H1 (cell line): ENCODE results near the gene THOP1. TPM values are rescaled to one million over a fixed set of nuclear protein-coding genes. Genes with fewer than 3 reads are reported as not detected.

Experiments used
- CTCF ChIA-PET: fragments of 300-600 bp; sonication (Branson Sonifier 250); formaldehyde crosslinking; loops from one replicate; lab custom pipeline; 2021; ENCODE audit not compliant: partially characterized antibody; lab: Charles Lee
- POLR2A ChIA-PET: fragments of 300-600 bp; sonication (Branson Sonifier 250); formaldehyde crosslinking; loops from one replicate; lab custom pipeline; 2021; ENCODE audit warnings: inconsistent platforms; ENCODE audit not compliant: partially characterized antibody; lab: Charles Lee
- DNase-seq, 2 experiments: peaks; one replicate each; pipeline versions ENCODE4 v3.0.0 to v3.0.0-alpha.2; 2010 to 2022; ENCODE audit warnings: low spot score in 2 of 2, low read depth in 1 of 2, mixed read lengths in 1 of 2
- FAIRE-seq: peaks from 2 replicates; lab custom pipeline; 2011; peaks lifted over from hg19 to GRCh38; lab: Jason Lieb, UNC
- H2AFZ ChIP-seq: 2 replicates; pipeline ENCODE4 v1.8.1; 2012; ENCODE audit warnings: low read length, inconsistent platforms
- H2AK5ac ChIP-seq: 2 replicates; pipeline ENCODE4 v1.6.1; 2013; ENCODE audit warnings: low read depth, low read length
- H2BK120ac ChIP-seq: replicated peaks from 2 replicates; pipeline ENCODE3; 2013; ENCODE audit warnings: low read depth, low read length, inconsistent platforms
- H2BK12ac ChIP-seq: 2 replicates; pipeline ENCODE4 v1.6.1; 2013; ENCODE audit warnings: low read depth, low read length
- H2BK15ac ChIP-seq: 2 replicates; pipeline ENCODE4 v1.6.1; 2013; ENCODE audit warnings: low read length
- H2BK20ac ChIP-seq: 2 replicates; pipeline ENCODE4 v1.6.1; 2013; ENCODE audit warnings: low read length
- H2BK5ac ChIP-seq: 2 replicates; pipeline ENCODE4 v1.6.1; 2013; ENCODE audit warnings: low read depth, low read length
- H3K14ac ChIP-seq: 2 replicates; pipeline ENCODE4 v1.6.1; 2013; ENCODE audit warnings: inconsistent platforms; ENCODE audit not compliant: insufficient read length
- H3K18ac ChIP-seq: 2 replicates; pipeline ENCODE4 v1.6.1; 2013; ENCODE audit warnings: low read length; ENCODE audit errors: extremely low read depth
- H3K23ac ChIP-seq: 2 replicates; pipeline ENCODE4 v1.6.1; 2013; ENCODE audit warnings: inconsistent platforms; ENCODE audit not compliant: insufficient read length
- H3K23me2 ChIP-seq: 2 replicates; pipeline ENCODE4 v1.6.1; 2013; ENCODE audit warnings: low read depth, low read length
- H3K27ac ChIP-seq: 2 replicates; pipeline ENCODE4 v1.6.1; 2011; ENCODE audit warnings: low read depth, low read length, inconsistent platforms
- H3K27me3 ChIP-seq, 4 experiments: replicated peaks in 1 of 4; 1 replicate in 1 of 4; 2 replicates in 3 of 4; pipeline versions ENCODE4 v1.6.1 to v1.8.1; 2011 to 2013; ENCODE audit warnings: low read length in 3 of 4, mild to moderate bottlenecking in 3 of 4, inconsistent platforms in 2 of 4, mixed read lengths in 2 of 4, moderate library complexity in 1 of 4; ENCODE audit not compliant: control insufficient read depth in 3 of 4, insufficient read depth in 3 of 4; ENCODE audit errors: extremely low read depth in 1 of 4
- H3K36me3 ChIP-seq, 4 experiments: 2 replicates each; pipeline versions ENCODE4 v1.6.1 to v1.8.1; 2011 to 2013; ENCODE audit warnings: mild to moderate bottlenecking in 4 of 4, low read length in 3 of 4, moderate library complexity in 2 of 4, control low read depth in 1 of 4, inconsistent platforms in 1 of 4; ENCODE audit not compliant: insufficient read depth in 4 of 4, control insufficient read depth in 2 of 4
- H3K4ac ChIP-seq: replicated peaks from 2 replicates; pipeline ENCODE3; 2013; ENCODE audit warnings: low read length, low read depth, mixed read lengths, inconsistent platforms; ENCODE audit not compliant: insufficient read length
- H3K4me1 ChIP-seq, 4 experiments: replicated peaks in 1 of 4; 1 replicate in 1 of 4; 2 replicates in 3 of 4; pipeline versions ENCODE4 v1.6.1 to v1.8.1; 2011 to 2013; ENCODE audit warnings: low read length in 3 of 4, inconsistent platforms in 2 of 4, mixed read lengths in 1 of 4; ENCODE audit not compliant: insufficient read depth in 4 of 4, control insufficient read depth in 3 of 4
- H3K4me2 ChIP-seq, 2 experiments: 2 replicates each; pipeline versions ENCODE4 v1.6.1 to v1.8.1; 2011 to 2013; ENCODE audit warnings: low read depth in 2 of 2, low read length in 2 of 2, control low read depth in 1 of 2, inconsistent platforms in 1 of 2, mild to moderate bottlenecking in 1 of 2; ENCODE audit not compliant: insufficient read depth in 1 of 2
- H3K4me3 ChIP-seq, 4 experiments: fragments of 200-600, 300-600 bp in 1 of 4; sonication (generic), shearing (Covaris generic), sonication (Bioruptor Twin) in 1 of 4; 2 replicates each; pipeline versions ENCODE4 v1.5.1 to v1.8.1; 2011 to 2016; ENCODE audit warnings: low read length in 4 of 4, low read depth in 3 of 4, control low read depth in 2 of 4, inconsistent platforms in 2 of 4, mild to moderate bottlenecking in 2 of 4, mixed read lengths in 1 of 4, moderate library complexity in 1 of 4; ENCODE audit not compliant: insufficient read depth in 2 of 4; ENCODE audit errors: extremely low read depth in 1 of 4
- H3K56ac ChIP-seq: replicated peaks from 2 replicates; pipeline ENCODE3; 2013; ENCODE audit warnings: low read depth, mild to moderate bottlenecking, mixed read lengths, low read length, inconsistent platforms; ENCODE audit not compliant: insufficient read length
- H3K79me1 ChIP-seq: 2 replicates; pipeline ENCODE4 v1.6.1; 2013; ENCODE audit warnings: low read depth, low read length, control low read depth
- H3K79me2 ChIP-seq, 2 experiments: 2 replicates each; pipeline versions ENCODE4 v1.6.1 to v1.8.1; 2012 to 2013; ENCODE audit warnings: low read length in 2 of 2, mild to moderate bottlenecking in 2 of 2, inconsistent platforms in 1 of 2; ENCODE audit not compliant: insufficient read depth in 2 of 2, control insufficient read depth in 1 of 2
- H3K9ac ChIP-seq, 4 experiments: replicated peaks in 1 of 4; 1 replicate in 1 of 4; 2 replicates in 3 of 4; pipeline versions ENCODE4 v1.6.1 to v1.8.1; 2011 to 2013; ENCODE audit warnings: low read depth in 3 of 4, low read length in 3 of 4, control low read depth in 2 of 4, mild to moderate bottlenecking in 2 of 4, moderate library complexity in 2 of 4, inconsistent platforms in 1 of 4; ENCODE audit errors: extremely low read depth in 1 of 4
- H3K9me3 ChIP-seq, 2 experiments: 2 replicates each; pipeline versions ENCODE4 v1.6.1 to v1.8.1; 2012 to 2013; ENCODE audit warnings: mild to moderate bottlenecking in 2 of 2, moderate library complexity in 2 of 2, control low read depth in 1 of 2, inconsistent platforms in 1 of 2, low read depth in 1 of 2, low read length in 1 of 2, mixed read lengths in 1 of 2; ENCODE audit not compliant: insufficient read depth in 2 of 2
- H4K20me1 ChIP-seq, 2 experiments: replicated peaks in 1 of 2; 2 replicates each; pipeline versions ENCODE3 to v1.8.1; 2011 to 2013; ENCODE audit warnings: inconsistent platforms in 2 of 2, low read length in 2 of 2, mild to moderate bottlenecking in 1 of 2; ENCODE audit not compliant: insufficient read depth in 2 of 2, control insufficient read depth in 1 of 2
- H4K5ac ChIP-seq: 2 replicates; pipeline ENCODE4 v1.6.1; 2013; ENCODE audit warnings: low read length, low read depth, mixed read lengths, inconsistent platforms; ENCODE audit not compliant: insufficient read length
- H4K8ac ChIP-seq: 2 replicates; pipeline ENCODE4 v1.8.0; 2013; ENCODE audit warnings: mild to moderate bottlenecking, moderate library complexity, low read length, inconsistent platforms; ENCODE audit not compliant: insufficient read depth; ENCODE audit errors: extremely low read depth
- H4K91ac ChIP-seq: replicated peaks from 2 replicates; pipeline ENCODE3; 2013; ENCODE audit warnings: low read length, mixed read lengths, inconsistent platforms; ENCODE audit not compliant: insufficient read length
- CHD2 ChIP-seq: IDR thresholded peaks from 2 replicates; pipeline ENCODE4 v1.6.1; 2012; ENCODE audit warnings: low read length, improper control_type of control experiment
- SP2 ChIP-seq: IDR thresholded peaks from 2 replicates; pipeline ENCODE4 v1.6.1; 2012; ENCODE audit warnings: mild to moderate bottlenecking, low read length, inconsistent platforms
- WGBS, 2 experiments: shearing (Covaris generic) in 1 of 2; methylation state at CpG; one replicate each; pipeline versions ENCODE4 v1.1.6 to v1.1.7; 2013 to 2015; ENCODE audit warnings: low lambda C conversion rate in 2 of 2, mixed read lengths in 2 of 2, inconsistent platforms in 1 of 2, low coverage in 1 of 2, missing lambda C conversion rate in 1 of 2; ENCODE audit not compliant: insufficient replicate concordance in 2 of 2, insufficient coverage in 1 of 2, insufficient read length in 1 of 2; ENCODE audit errors: extremely low coverage in 1 of 2, missing lambda C conversion rate in 1 of 2; 5-methylcytosine and 5-hydroxymethylcytosine counted together
- polyA plus RNA-seq, 7 experiments: library from polyadenylated mRNA; depleted of rRNA in 3 of 7; stranded (reverse) in 5 of 7; unstranded in 2 of 7; fragments of >200 nt in 5 of 7; fragments of 200-250 nt in 2 of 7; gene quantifications; 1 replicate in 5 of 7; 2 replicates in 1 of 7; 4 replicates in 1 of 7; pipeline versions ENCODE4 v1.2.1 to v1.2.3, GENCODE V29; 2011 to 2013; ENCODE audit warnings: missing spikeins in 2 of 7, mixed read lengths in 2 of 7
- total RNA-seq: library from RNA; stranded (reverse); fragmentation: NEBNext Ultra II Directional; extraction: Animal tissue kit (Norgen Biotek cat#: 25700); gene quantifications from 2 replicates; pipeline ENCODE4 v1.2.1, GENCODE V29; 2021
- TF ChIP-seq, protein P1 (sequence below): IDR thresholded peaks from 2 replicates; pipeline ENCODE4 v1.6.1; 2012; ENCODE audit warnings: inconsistent platforms

The THOP1 gene
- total and polyA plus RNA-seq, 2 of the 8 experiments (the other 6 are each of a cell fraction or from before 2014, with no cell fraction given), result 136 to 159 TPM

DNA sequence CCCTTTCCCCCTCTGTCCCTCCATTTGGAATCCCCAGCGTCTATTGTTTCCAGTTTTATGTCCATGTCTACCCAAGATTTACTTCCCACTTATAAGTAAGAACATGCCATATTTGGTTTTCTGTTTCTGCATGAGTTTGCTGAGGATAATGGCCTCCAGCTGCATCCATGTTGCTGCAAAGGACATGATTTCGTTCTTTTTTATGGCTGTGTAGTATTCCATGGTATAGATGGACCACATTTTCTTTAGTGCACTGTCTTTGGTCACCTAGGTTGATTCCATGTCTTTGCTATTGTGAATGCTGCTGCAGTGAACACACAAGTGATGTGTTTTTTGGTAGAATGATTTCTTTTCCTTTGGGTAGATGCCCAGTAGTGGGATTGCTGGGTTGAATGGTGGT lies 59.8 kb downstream of the THOP1 start:
- Histone ChIP-seq H2AK5ac (no peak overlapping the region), H3K4me1 (no peaks in the 10 kb centered on the region; a peak in 3 of 7 replicates), H3K79me1 (peaks cover 2% of the 10 kb centered on the region; the same call in 1 of the 2 replicates), H4K8ac (no peak overlapping the region), H2BK120ac (no peak overlapping the region), H3K18ac (no peak overlapping the region), H4K20me1 (no peaks in the 10 kb centered on the region), H3K23me2 (no peaks in the 10 kb centered on the region; the same call in 1 of the 2 replicates), H2BK5ac (no peak overlapping the region), H3K79me2 (peaks cover 0 to 3% of the 10 kb centered on the region in 2 experiments; a peak in 2 of 4 replicates), H3K27me3 (peaks cover 0 to 6% (median 2%) of the 10 kb centered on the region in 4 experiments; a peak in 3 of 7 replicates), H2BK15ac (no peak overlapping the region), H4K5ac (no peak overlapping the region), H3K36me3 (peaks cover 0 to 3% (median 0%) of the 10 kb centered on the region in 4 experiments; a peak in 3 of 8 replicates), H3K9me3 (peaks cover 30 to 37% of the 10 kb centered on the region in 2 experiments), H3K27ac (no peak overlapping the region), H2BK12ac (no peak overlapping the region), H3K4me3 (no peak overlapping the region), H2BK20ac (no peak overlapping the region), H4K91ac (no peak overlapping the region), H3K4ac (no peak overlapping the region), H3K14ac (no peak overlapping the region), H3K4me2 (no peak overlapping the region), H3K56ac (no peak overlapping the region), H3K9ac (no peak overlapping the region), H3K23ac (no peak overlapping the region), H2AFZ (no peak overlapping the region)
- DNase-seq (no peak), FAIRE-seq (no peak)
- POLR2A ChIA-PET, result no interaction called here
- WGBS, 2 experiments, result 94% methylated on average over 2 of the region's 2 CpGs; no CpG with 5 or more reads in 1 of the 2 experiments
- CTCF ChIA-PET, result no interaction called here
- TF ChIP-seq SP2, result no peak
- TF ChIP-seq, protein P1, sequence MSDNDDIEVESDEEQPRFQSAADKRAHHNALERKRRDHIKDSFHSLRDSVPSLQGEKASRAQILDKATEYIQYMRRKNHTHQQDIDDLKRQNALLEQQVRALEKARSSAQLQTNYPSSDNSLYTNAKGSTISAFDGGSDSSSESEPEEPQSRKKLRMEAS, result no peak
- TF ChIP-seq CHD2, result no peak
